IgD-negative memory B cell (primary cell): ENCODE results near the gene LCN2. TPM values are rescaled to one million over a fixed set of nuclear protein-coding genes. Genes with fewer than 3 reads are reported as not detected.

ENCODE experiments used
- H3K27ac Mint-ChIP-seq, 3 donors: one replicate each; pipeline ENCODE4 v1.8.0; 2020 to 2022; ENCODE audit warnings: mild to moderate bottlenecking in 3 of 3, mixed read lengths in 3 of 3, moderate library complexity in 1 of 3
- H3K27me3 Mint-ChIP-seq: one replicate; pipeline ENCODE4 v1.8.0; 2021; ENCODE audit warnings: mixed read lengths
- H3K36me3 Mint-ChIP-seq: one replicate; pipeline ENCODE4 v1.8.0; 2020; ENCODE audit warnings: mild to moderate bottlenecking, mixed read lengths
- H3K4me1 Mint-ChIP-seq, 3 donors: one replicate each; pipeline ENCODE4 v1.8.0; 2020 to 2022; ENCODE audit warnings: mixed read lengths in 3 of 3, mild to moderate bottlenecking in 1 of 3
- H3K4me3 Mint-ChIP-seq, 4 donors: one replicate each; pipeline ENCODE4 v1.8.0; 2020 to 2022; ENCODE audit warnings: mild to moderate bottlenecking in 4 of 4, mixed read lengths in 4 of 4, moderate library complexity in 3 of 4
- H3K9me3 Mint-ChIP-seq, 3 donors: one replicate each; pipeline ENCODE4 v1.8.0; 2020 to 2021; ENCODE audit warnings: mixed read lengths in 3 of 3, mild to moderate bottlenecking in 1 of 3
- polyA plus RNA-seq: library from polyadenylated mRNA; unstranded; fragments of 300-500 nt; fragmentation: Illumina TruSeq; gene quantifications from one replicate; pipeline ENCODE4 v1.2.3, GENCODE V29; 2021

Gene LCN2
- polyA plus RNA-seq, 1 donor from 2014 or later: 1.5 TPM

GRCh38 chr9:128193469-128194096, 44.3 kb downstream of the LCN2 start:
- Mint-ChIP-seq H3K27me3 (no peaks in the 10 kb centered on the region), H3K36me3 (peaks cover 3% of the 10 kb centered on the region), H3K4me1 (peaks cover 0 to 16% (median 15%) of the 10 kb centered on the region in 3 donors), H3K4me3 (peak overlapping the region in 3 of 4 donors; percentile 23 to 75 (median 70)), H3K27ac (peak overlapping the region in 1 of 3 donors; percentile 59), H3K9me3 (no peaks in the 10 kb centered on the region)

- Mint-ChIP-seq H3K4me3 (no peak overlapping the region), H3K36me3 (peaks cover 4% of the 10 kb centered on the region), H3K9me3 (peaks cover 0 to 1% (median 0%) of the 10 kb centered on the region in 3 donors), H3K4me1 (peaks cover 3 to 7% (median 7%) of the 10 kb centered on the region in 3 donors), H3K27ac (no peak overlapping the region), H3K27me3 (peaks cover 14% of the 10 kb centered on the region)
Measured at GRCh38 chr9:128201441-128202369, 52.5 kb downstream of the LCN2 start.

GRCh38 chr9:128202648-128203023, 53.4 kb downstream of the LCN2 start:
- Mint-ChIP-seq H3K4me3 (peak overlapping the region; percentile 74 to 94 (median 88)), H3K9me3 (peaks cover 0 to 1% (median 0%) of the 10 kb centered on the region in 3 donors), H3K36me3 (peaks cover 4% of the 10 kb centered on the region), H3K4me1 (peaks cover 3 to 7% (median 7%) of the 10 kb centered on the region in 3 donors), H3K27ac (peak overlapping the region in 1 of 3 donors; percentile 86), H3K27me3 (peaks cover 16% of the 10 kb centered on the region)

Other genes starting within 250 kb of the LCN2 start
- 38.9 TPM for gene ST6GALNAC6, start 249.8 kb upstream of the LCN2 start, polyA plus RNA-seq
- gene ST6GALNAC4, start 232.4 kb upstream of the LCN2 start, polyA plus RNA-seq: 32.5 TPM
- gene PIP5KL1, start 218.7 kb upstream of the LCN2 start, polyA plus RNA-seq: 1.1 TPM
- 44.9 TPM for gene DPM2, start 211.6 kb upstream of the LCN2 start, polyA plus RNA-seq
- gene EEIG1, start 168.5 kb upstream of the LCN2 start, polyA plus RNA-seq: 90.5 TPM
- gene NAIF1, start 82.1 kb upstream of the LCN2 start, polyA plus RNA-seq: 12.7 TPM
- gene SLC25A25, start 81.2 kb upstream of the LCN2 start, polyA plus RNA-seq: 7.4 TPM
- 57.4 TPM for gene PTGES2, start 21.7 kb upstream of the LCN2 start, polyA plus RNA-seq
- gene BBLN, start 10.8 kb downstream of the LCN2 start, polyA plus RNA-seq: 145 TPM
- gene CIZ1, start 42.1 kb downstream of the LCN2 start, polyA plus RNA-seq: 37.0 TPM
- 0.18 TPM for gene DNM1, start 53.9 kb downstream of the LCN2 start, polyA plus RNA-seq
- gene GOLGA2, start 126.6 kb downstream of the LCN2 start, polyA plus RNA-seq: 10.3 TPM
- 25.4 TPM for gene SWI5, start 126.8 kb downstream of the LCN2 start, polyA plus RNA-seq
- 27.6 TPM for gene TRUB2, start 173.0 kb downstream of the LCN2 start, polyA plus RNA-seq
- gene COQ4, start 173.4 kb downstream of the LCN2 start, polyA plus RNA-seq: 36.4 TPM
- gene SLC27A4, start 191.1 kb downstream of the LCN2 start, polyA plus RNA-seq: 6.9 TPM
- 53.9 TPM for gene URM1, start 221.9 kb downstream of the LCN2 start, polyA plus RNA-seq